Fibroblast of lung (primary cell): Measurements from ENCODE around the gene BMP6. TPM values are rescaled to one million over a fixed set of nuclear protein-coding genes. Genes with fewer than 3 reads are reported as not detected.

Source experiments
- DNase-seq, 2 donors: peaks; one replicate each; pipeline versions ENCODE4 v3.0.0 to v3.0.0-alpha.2; 2010; ENCODE audit warnings: low read depth in 2 of 2
- H2AFZ ChIP-seq: 2 replicates; pipeline ENCODE4 v1.5.1; 2012; ENCODE audit warnings: low read length, control low read depth, inconsistent platforms
- H3K27ac ChIP-seq: 2 replicates; pipeline ENCODE4 v1.5.1; 2011; ENCODE audit warnings: low read length, control low read depth; ENCODE audit not compliant: insufficient read depth
- H3K27me3 ChIP-seq: 2 replicates; pipeline ENCODE4 v1.5.1; 2011; ENCODE audit warnings: mild to moderate bottlenecking, low read length; ENCODE audit not compliant: control insufficient read depth, insufficient read depth
- H3K36me3 ChIP-seq: 2 replicates; pipeline ENCODE4 v1.5.1; 2011; ENCODE audit warnings: low read length; ENCODE audit not compliant: control insufficient read depth, insufficient read depth
- H3K4me1 ChIP-seq: 2 replicates; pipeline ENCODE4 v1.5.1; 2011; ENCODE audit warnings: low read length; ENCODE audit not compliant: control insufficient read depth, insufficient read depth; ENCODE audit errors: extremely low read depth
- H3K4me2 ChIP-seq: 2 replicates; pipeline ENCODE4 v1.5.1; 2011; ENCODE audit warnings: low read length, control low read depth; ENCODE audit not compliant: insufficient read depth; ENCODE audit errors: extremely low read depth
- H3K4me3 ChIP-seq, 4 experiments: fragments of 200-600 bp in 1 of 4; sonication (generic) in 1 of 4; replicated peaks in 1 of 4; 2 replicates each; pipeline ENCODE4 v1.5.1; 2011 to 2016; ENCODE audit warnings: low read length in 4 of 4, low read depth in 3 of 4, mild to moderate bottlenecking in 3 of 4, control low read depth in 2 of 4, inconsistent platforms in 1 of 4, mixed read lengths in 1 of 4; ENCODE audit not compliant: insufficient read depth in 1 of 4; ENCODE audit errors: control extremely low read depth in 1 of 4
- H3K79me2 ChIP-seq: 2 replicates; pipeline ENCODE4 v1.5.1; 2012; ENCODE audit warnings: mild to moderate bottlenecking, low read length, inconsistent platforms; ENCODE audit not compliant: control insufficient read depth, insufficient read depth
- H3K9ac ChIP-seq: 2 replicates; pipeline ENCODE4 v1.5.1; 2011; ENCODE audit warnings: mild to moderate bottlenecking, low read length, control low read depth; ENCODE audit not compliant: insufficient read depth
- H3K9me3 ChIP-seq: 2 replicates; pipeline ENCODE4 v1.5.1; 2012; ENCODE audit warnings: low read depth, low read length; ENCODE audit not compliant: control insufficient read depth, insufficient read depth
- H4K20me1 ChIP-seq: 2 replicates; pipeline ENCODE4 v1.5.1; 2011; ENCODE audit warnings: low read length; ENCODE audit not compliant: control insufficient read depth, insufficient read depth; ENCODE audit errors: extremely low read depth
- EZH2 ChIP-seq: IDR thresholded peaks from 2 replicates; pipeline ENCODE4 v1.5.1; 2012; ENCODE audit warnings: low read length, control low read depth, mild to moderate bottlenecking; ENCODE audit errors: missing control alignments
- polyA plus RNA-seq, 2 donors: library from polyadenylated mRNA; depleted of rRNA in 1 of 2; stranded (reverse) in 1 of 2; unstranded in 1 of 2; fragments of >200 nt; gene quantifications; 2 replicates each; pipeline ENCODE4 v1.2.1, GENCODE V29; 2011 to 2012; ENCODE audit warnings: missing spikeins in 1 of 2
- total RNA-seq: library from RNA; depleted of rRNA; stranded (reverse); fragments of >200 nt; gene quantifications from 2 replicates; pipeline ENCODE4 v1.2.1, GENCODE V29; 2014
- TF ChIP-seq, protein P1 (sequence below), 2 donors: IDR thresholded peaks in 1 of 2; conservative IDR thresholded peaks in 1 of 2; 1 replicate in 1 of 2; 2 replicates in 1 of 2; pipeline ENCODE4 v1.5.1; 2011 to 2012; ENCODE audit warnings: low read length in 2 of 2, control low read depth in 1 of 2, inconsistent platforms in 1 of 2, low read depth in 1 of 2, mild to moderate bottlenecking in 1 of 2

The BMP6 gene
- total and polyA plus RNA-seq, 2 donors (not counting 1 experiment from before 2014, with no cell fraction given): under 0.01 to 0.20 TPM

DNA sequence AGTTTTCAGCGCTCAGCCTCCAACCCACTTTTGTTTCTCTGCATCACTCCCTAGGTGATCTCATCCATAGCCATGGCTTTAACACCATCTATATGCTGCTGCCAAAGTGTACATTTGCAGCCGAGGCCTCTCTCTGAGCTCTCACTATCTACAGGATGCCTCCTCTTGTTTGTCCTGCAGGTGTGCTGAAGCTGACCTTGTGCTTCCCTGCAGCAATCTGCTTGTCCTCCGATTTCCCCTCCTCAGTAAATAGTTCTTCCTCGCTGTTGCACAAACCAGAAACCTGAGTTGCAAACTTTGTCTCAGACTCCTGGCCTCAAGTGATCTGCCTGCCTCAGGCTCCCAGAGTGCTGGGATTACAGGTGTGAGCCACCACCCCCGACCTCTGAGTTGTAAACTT is 188.4 kb downstream of the BMP6 start:
- no peak overlapping the region for H2AFZ ChIP-seq
- H3K27ac ChIP-seq: no peak overlapping the region
- H3K79me2 ChIP-seq: peaks cover 5% of the 10 kb centered on the region
- H3K9ac ChIP-seq: no peak overlapping the region
- no peaks in the 10 kb centered on the region for H3K9me3 ChIP-seq
- no peaks in the 10 kb centered on the region for H4K20me1 ChIP-seq
- TF ChIP-seq, protein P1, sequence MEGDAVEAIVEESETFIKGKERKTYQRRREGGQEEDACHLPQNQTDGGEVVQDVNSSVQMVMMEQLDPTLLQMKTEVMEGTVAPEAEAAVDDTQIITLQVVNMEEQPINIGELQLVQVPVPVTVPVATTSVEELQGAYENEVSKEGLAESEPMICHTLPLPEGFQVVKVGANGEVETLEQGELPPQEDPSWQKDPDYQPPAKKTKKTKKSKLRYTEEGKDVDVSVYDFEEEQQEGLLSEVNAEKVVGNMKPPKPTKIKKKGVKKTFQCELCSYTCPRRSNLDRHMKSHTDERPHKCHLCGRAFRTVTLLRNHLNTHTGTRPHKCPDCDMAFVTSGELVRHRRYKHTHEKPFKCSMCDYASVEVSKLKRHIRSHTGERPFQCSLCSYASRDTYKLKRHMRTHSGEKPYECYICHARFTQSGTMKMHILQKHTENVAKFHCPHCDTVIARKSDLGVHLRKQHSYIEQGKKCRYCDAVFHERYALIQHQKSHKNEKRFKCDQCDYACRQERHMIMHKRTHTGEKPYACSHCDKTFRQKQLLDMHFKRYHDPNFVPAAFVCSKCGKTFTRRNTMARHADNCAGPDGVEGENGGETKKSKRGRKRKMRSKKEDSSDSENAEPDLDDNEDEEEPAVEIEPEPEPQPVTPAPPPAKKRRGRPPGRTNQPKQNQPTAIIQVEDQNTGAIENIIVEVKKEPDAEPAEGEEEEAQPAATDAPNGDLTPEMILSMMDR (conservative IDR thresholded peaks at IDR 0.05 in 1 of 2, IDR thresholded peaks at IDR 0.05 in 1 of 2; ENCODE audit: low read depth in 1 of 2, low read length in 2 of 2): no peak
- no peak for TF ChIP-seq EZH2
- DNase-seq: no peak
- H3K4me3 ChIP-seq: no peak overlapping the region
- H3K4me1 ChIP-seq: peaks cover 4% of the 10 kb centered on the region
- H3K27me3 ChIP-seq: peaks cover 9% of the 10 kb centered on the region
- H3K4me2 ChIP-seq: no peak overlapping the region
- H3K36me3 ChIP-seq: no peaks in the 10 kb centered on the region

DNA sequence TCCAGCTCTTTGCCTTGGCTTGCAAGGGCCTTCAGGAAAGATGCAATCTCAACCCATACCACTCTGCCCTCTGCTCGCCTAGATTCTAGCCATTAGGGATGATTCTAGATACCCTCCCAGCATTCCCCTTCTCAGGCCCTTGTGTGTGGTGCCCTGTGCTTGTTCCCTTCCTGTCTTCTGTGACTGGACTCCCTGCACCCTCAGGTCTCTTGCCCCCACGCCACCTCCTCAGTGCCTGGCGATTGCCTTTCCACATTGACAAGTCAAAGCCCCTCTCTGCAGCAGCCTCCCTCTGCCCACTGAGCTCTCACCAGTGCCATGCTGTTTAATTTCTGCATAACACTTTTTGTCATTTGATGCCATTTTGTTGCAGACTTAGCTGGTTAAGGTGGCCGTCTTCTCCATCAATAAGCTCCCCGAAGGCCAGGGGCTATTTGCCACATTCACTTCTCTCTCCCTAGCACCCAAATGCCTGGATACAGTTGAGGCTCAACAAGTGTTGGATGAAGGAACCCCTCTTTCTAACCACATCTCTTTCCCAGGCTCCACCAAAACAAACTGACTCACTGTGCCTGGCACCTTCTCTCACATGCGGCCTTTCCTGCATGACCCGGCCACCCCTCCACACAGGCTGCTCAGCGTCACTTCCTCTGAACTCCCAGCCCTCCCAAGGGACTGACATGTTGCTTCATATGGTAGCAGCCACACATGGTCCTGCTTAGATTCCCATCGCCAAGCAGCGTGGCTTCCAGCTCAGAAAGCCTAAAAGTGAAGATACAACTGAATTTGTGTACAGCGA is 189.3 kb downstream of the BMP6 start:
- H3K9ac ChIP-seq: no peak overlapping the region
- H3K4me1 ChIP-seq: peaks cover 4% of the 10 kb centered on the region
- peak; percentile 15 to 62 for DNase-seq
- no peaks in the 10 kb centered on the region for H3K79me2 ChIP-seq
- no peaks in the 10 kb centered on the region for H3K36me3 ChIP-seq
- no peak overlapping the region for H3K4me3 ChIP-seq
- H3K4me2 ChIP-seq: no peak overlapping the region
- no peaks in the 10 kb centered on the region for H3K9me3 ChIP-seq
- no peak for TF ChIP-seq EZH2
- TF ChIP-seq, protein P1 (conservative IDR thresholded peaks at IDR 0.05 in 1 of 2, IDR thresholded peaks at IDR 0.05 in 1 of 2; ENCODE audit: low read depth in 1 of 2, low read length in 2 of 2): no peak
- H2AFZ ChIP-seq: no peak overlapping the region
- H4K20me1 ChIP-seq: no peaks in the 10 kb centered on the region
- no peak overlapping the region for H3K27ac ChIP-seq
- peaks cover 9% of the 10 kb centered on the region for H3K27me3 ChIP-seq

DNA sequence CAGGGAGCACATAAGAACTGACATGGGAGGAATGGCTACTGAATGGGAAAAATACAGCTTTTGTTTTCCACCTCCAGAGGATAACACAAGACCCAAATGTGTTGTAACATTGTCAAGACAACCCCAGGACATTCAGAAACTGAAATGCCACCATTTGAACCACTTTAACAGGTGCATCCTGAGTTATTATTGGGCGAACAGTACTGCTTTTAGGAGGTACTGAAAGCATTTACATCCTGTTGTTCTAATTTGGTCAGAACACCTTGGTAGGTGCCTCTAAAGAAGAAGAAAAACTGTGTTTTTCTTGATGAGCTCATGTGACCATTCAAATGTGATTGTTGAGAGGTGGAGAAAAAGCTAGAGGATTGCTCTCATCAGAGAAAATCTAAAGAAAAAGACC is 191.1 kb downstream of the BMP6 start:
- Histone ChIP-seq H3K27me3 (peaks cover 7% of the 10 kb centered on the region), H3K4me3 (no peak overlapping the region), H3K4me1 (no peaks in the 10 kb centered on the region), H3K9ac (no peak overlapping the region), H3K79me2 (no peaks in the 10 kb centered on the region), H3K36me3 (no peaks in the 10 kb centered on the region), H4K20me1 (no peaks in the 10 kb centered on the region), H3K27ac (no peak overlapping the region), H3K9me3 (no peaks in the 10 kb centered on the region), H3K4me2 (no peak overlapping the region), H2AFZ (no peak overlapping the region)
- TF ChIP-seq, protein P1 (conservative IDR thresholded peaks at IDR 0.05 in 1 of 2, IDR thresholded peaks at IDR 0.05 in 1 of 2; ENCODE audit: low read depth in 1 of 2, low read length in 2 of 2): no peak
- no peak for TF ChIP-seq EZH2
- DNase-seq: no peak
